ENCODE measurements around the gene TP53I13.

TP53I13 gene

GRCh38 chr17:29612404-29613280, 44.1 kb downstream of the TP53I13 start:
- in situ Hi-C loops (cut with HindIII; ENCODE audit: low pct_unique_long_range_greater_than_20kb, low sequenced_read_pairs), result no loop called here

GRCh38 chr17:29613352-29613837, 44.9 kb downstream of the TP53I13 start:
- in situ Hi-C loops (cut with HindIII; ENCODE audit: low pct_unique_long_range_greater_than_20kb, low sequenced_read_pairs), result no loop called here
- DNase-seq (ENCODE audit: low read depth in 1 of 2, low spot score in 1 of 2), result no peak
- TF ChIP-seq JUND (IDR thresholded peaks at IDR 0.05; ENCODE audit: low read depth), result no peak

More at GRCh38 chr17:29612404-29613280, 44.1 kb downstream of the TP53I13 start:
- TF ChIP-seq JUND (IDR thresholded peaks at IDR 0.05; ENCODE audit: low read depth), result no peak
- DNase-seq (ENCODE audit: low read depth in 1 of 2, low spot score in 1 of 2), result no peak

- in situ Hi-C loops (cut with HindIII; ENCODE audit: low pct_unique_long_range_greater_than_20kb, low sequenced_read_pairs), result no loop called here
Measured at GRCh38 chr17:29613856-29614255, 45.4 kb downstream of the TP53I13 start.

GRCh38 chr17:29614349-29615047, 46.0 kb downstream of the TP53I13 start:
- no peak for TF ChIP-seq JUND (IDR thresholded peaks at IDR 0.05; ENCODE audit: low read depth)
- no peak for DNase-seq (ENCODE audit: low read depth in 1 of 2, low spot score in 1 of 2)
- in situ Hi-C loops (cut with HindIII; ENCODE audit: low pct_unique_long_range_greater_than_20kb, low sequenced_read_pairs), result no loop called here

More at GRCh38 chr17:29613856-29614255, 45.4 kb downstream of the TP53I13 start:
- DNase-seq (ENCODE audit: low read depth in 1 of 2, low spot score in 1 of 2), result no peak
- TF ChIP-seq JUND (IDR thresholded peaks at IDR 0.05; ENCODE audit: low read depth), result no peak

GRCh38 chr17:29615048-29615385, 46.5 kb downstream of the TP53I13 start:
- in situ Hi-C loops (cut with HindIII; ENCODE audit: low pct_unique_long_range_greater_than_20kb, low sequenced_read_pairs), result no loop called here
- no peak for TF ChIP-seq JUND (IDR thresholded peaks at IDR 0.05; ENCODE audit: low read depth)
- no peak for DNase-seq (ENCODE audit: low read depth in 1 of 2, low spot score in 1 of 2)

GRCh38 chr17:29615492-29616299, 47.2 kb downstream of the TP53I13 start:
- in situ Hi-C loops (cut with HindIII; ENCODE audit: low pct_unique_long_range_greater_than_20kb, low sequenced_read_pairs), result no loop called here
- no peak for TF ChIP-seq JUND (IDR thresholded peaks at IDR 0.05; ENCODE audit: low read depth)
- peak; percentile 91 to 97 for DNase-seq (ENCODE audit: low read depth in 1 of 2, low spot score in 1 of 2)

- no peak for DNase-seq (ENCODE audit: low read depth in 1 of 2, low spot score in 1 of 2)
- TF ChIP-seq JUND (IDR thresholded peaks at IDR 0.05; ENCODE audit: low read depth), result no peak
- in situ Hi-C loops (cut with HindIII; ENCODE audit: low pct_unique_long_range_greater_than_20kb, low sequenced_read_pairs), result no loop called here
Measured at GRCh38 chr17:29616300-29617048, 48.0 kb downstream of the TP53I13 start.

GRCh38 chr17:29617125-29617480, 48.6 kb downstream of the TP53I13 start:
- in situ Hi-C loops (cut with HindIII; ENCODE audit: low pct_unique_long_range_greater_than_20kb, low sequenced_read_pairs), result no loop called here
- DNase-seq (ENCODE audit: low read depth in 1 of 2, low spot score in 1 of 2), result peak; percentile 92 to 93
- TF ChIP-seq JUND (IDR thresholded peaks at IDR 0.05; ENCODE audit: low read depth), result no peak

GRCh38 chr17:29617481-29618271, 49.2 kb downstream of the TP53I13 start:
- DNase-seq (ENCODE audit: low read depth in 1 of 2, low spot score in 1 of 2), result peak; percentile 91 to 96
- no peak for TF ChIP-seq JUND (IDR thresholded peaks at IDR 0.05; ENCODE audit: low read depth)
- in situ Hi-C loops (cut with HindIII; ENCODE audit: low pct_unique_long_range_greater_than_20kb, low sequenced_read_pairs), result no loop called here

GRCh38 chr17:29618272-29619065, 50.0 kb downstream of the TP53I13 start:
- no peak for DNase-seq (ENCODE audit: low read depth in 1 of 2, low spot score in 1 of 2)
- in situ Hi-C loops (cut with HindIII; ENCODE audit: low pct_unique_long_range_greater_than_20kb, low sequenced_read_pairs), result no loop called here
- TF ChIP-seq JUND (IDR thresholded peaks at IDR 0.05; ENCODE audit: low read depth), result no peak

All from T47D (cell line).